Osteocyte (in vitro differentiated cells): ENCODE data around the gene GPC6. TPM values are rescaled to one million over a fixed set of nuclear protein-coding genes. Genes with fewer than 3 reads are reported as not detected.

Experiments
- DNase-seq: peaks from one replicate; pipeline ENCODE4 v3.0.0; 2021; ENCODE audit warnings: mixed read lengths; ENCODE audit not compliant: unreplicated experiment; ENCODE audit errors: extremely low spot score
- H3K27ac Mint-ChIP-seq: one replicate; pipeline ENCODE4 v1.8.0; 2021; ENCODE audit warnings: mild to moderate bottlenecking, mixed read lengths; ENCODE audit not compliant: unreplicated experiment
- H3K27me3 Mint-ChIP-seq: one replicate; pipeline ENCODE4 v1.8.0; 2021; ENCODE audit warnings: mixed read lengths; ENCODE audit not compliant: unreplicated experiment
- H3K36me3 Mint-ChIP-seq: one replicate; pipeline ENCODE4 v1.8.0; 2021; ENCODE audit warnings: mixed read lengths; ENCODE audit not compliant: unreplicated experiment
- H3K4me1 Mint-ChIP-seq: one replicate; pipeline ENCODE4 v1.8.0; 2021; ENCODE audit warnings: mixed read lengths; ENCODE audit not compliant: unreplicated experiment
- H3K4me3 Mint-ChIP-seq: one replicate; pipeline ENCODE4 v1.8.0; 2021; ENCODE audit warnings: mild to moderate bottlenecking, moderate library complexity, mixed read lengths; ENCODE audit not compliant: unreplicated experiment
- H3K9me3 Mint-ChIP-seq: one replicate; pipeline ENCODE4 v1.8.0; 2021; ENCODE audit warnings: mixed read lengths; ENCODE audit not compliant: unreplicated experiment
- total RNA-seq: library from RNA; stranded (reverse); gene quantifications from 2 replicates; pipeline ENCODE4 v1.2.1, GENCODE V29; 2021
- TF ChIP-seq, protein P1 (sequence below): fragments of 200-600 bp; sonication (generic); IDR thresholded peaks from 2 replicates; pipeline ENCODE4 v1.5.0; 2021; ENCODE audit warnings: antibody characterized with exemption, mild to moderate bottlenecking, moderate library complexity

Gene GPC6
- total RNA-seq, 1 donor from 2014 or later = 125 TPM

DNA sequence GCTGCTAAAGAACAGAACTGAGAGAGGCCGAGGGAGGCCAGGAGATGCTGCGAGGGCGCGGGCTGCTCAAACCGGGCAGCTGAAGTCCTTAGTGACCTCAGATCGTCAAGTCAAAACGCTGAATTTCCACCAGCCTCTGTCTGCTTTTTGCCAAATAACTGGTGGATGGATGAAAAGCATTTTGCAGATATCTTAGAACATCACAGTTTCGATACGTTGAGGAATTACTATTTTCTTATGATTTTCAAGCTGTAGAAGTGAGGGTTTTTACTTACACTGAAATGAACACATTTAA, 2.0 kb downstream of the GPC6 start:
- Mint-ChIP-seq H3K27me3 (no peaks in the 10 kb centered on the region), H3K9me3 (peaks cover 5% of the 10 kb centered on the region), H3K4me1 (peaks cover 54% of the 10 kb centered on the region), H3K36me3 (peaks cover 9% of the 10 kb centered on the region), H3K4me3 (peak overlapping the region; percentile 93), H3K27ac (peak overlapping the region; percentile 94)
- TF ChIP-seq, protein P1, sequence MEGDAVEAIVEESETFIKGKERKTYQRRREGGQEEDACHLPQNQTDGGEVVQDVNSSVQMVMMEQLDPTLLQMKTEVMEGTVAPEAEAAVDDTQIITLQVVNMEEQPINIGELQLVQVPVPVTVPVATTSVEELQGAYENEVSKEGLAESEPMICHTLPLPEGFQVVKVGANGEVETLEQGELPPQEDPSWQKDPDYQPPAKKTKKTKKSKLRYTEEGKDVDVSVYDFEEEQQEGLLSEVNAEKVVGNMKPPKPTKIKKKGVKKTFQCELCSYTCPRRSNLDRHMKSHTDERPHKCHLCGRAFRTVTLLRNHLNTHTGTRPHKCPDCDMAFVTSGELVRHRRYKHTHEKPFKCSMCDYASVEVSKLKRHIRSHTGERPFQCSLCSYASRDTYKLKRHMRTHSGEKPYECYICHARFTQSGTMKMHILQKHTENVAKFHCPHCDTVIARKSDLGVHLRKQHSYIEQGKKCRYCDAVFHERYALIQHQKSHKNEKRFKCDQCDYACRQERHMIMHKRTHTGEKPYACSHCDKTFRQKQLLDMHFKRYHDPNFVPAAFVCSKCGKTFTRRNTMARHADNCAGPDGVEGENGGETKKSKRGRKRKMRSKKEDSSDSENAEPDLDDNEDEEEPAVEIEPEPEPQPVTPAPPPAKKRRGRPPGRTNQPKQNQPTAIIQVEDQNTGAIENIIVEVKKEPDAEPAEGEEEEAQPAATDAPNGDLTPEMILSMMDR = no peak
- no peak for DNase-seq

DNA sequence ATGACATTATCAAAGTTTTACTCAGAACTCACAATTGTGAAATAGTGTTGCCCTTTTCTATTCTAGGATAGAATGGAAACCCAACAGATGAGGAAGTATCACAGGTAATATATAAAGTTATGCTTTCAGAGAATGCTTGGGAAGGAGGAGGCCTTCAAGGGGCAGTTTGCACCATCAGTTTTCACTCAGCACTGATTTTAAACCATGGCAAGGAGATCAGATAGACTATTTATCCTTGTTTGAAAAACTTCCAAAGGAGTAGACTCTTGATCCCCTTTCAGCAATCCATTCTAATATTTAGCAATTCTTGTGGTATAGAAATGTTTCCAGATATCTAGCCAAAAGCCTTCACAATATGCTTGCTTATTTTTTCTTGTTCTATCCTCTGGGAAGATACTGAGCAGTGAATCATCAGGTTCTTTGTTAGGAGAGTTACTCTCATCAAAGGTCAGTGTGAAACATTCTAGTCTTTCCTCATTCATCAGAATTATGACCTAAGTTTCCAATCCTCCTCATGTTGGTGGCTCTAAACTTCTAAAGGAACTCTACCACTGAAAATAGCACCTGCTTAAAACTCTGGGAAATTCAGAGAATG, 3.8 kb downstream of the GPC6 start:
- TF ChIP-seq, protein P1 = no peak
- DNase-seq = no peak
- H3K9me3 Mint-ChIP-seq = no peaks in the 10 kb centered on the region
- peak overlapping the region; percentile 94 for H3K27ac Mint-ChIP-seq
- H3K4me3 Mint-ChIP-seq = peak overlapping the region; percentile 93
- H3K4me1 Mint-ChIP-seq = peaks cover 55% of the 10 kb centered on the region
- peaks cover 13% of the 10 kb centered on the region for H3K36me3 Mint-ChIP-seq
- no peaks in the 10 kb centered on the region for H3K27me3 Mint-ChIP-seq

DNA sequence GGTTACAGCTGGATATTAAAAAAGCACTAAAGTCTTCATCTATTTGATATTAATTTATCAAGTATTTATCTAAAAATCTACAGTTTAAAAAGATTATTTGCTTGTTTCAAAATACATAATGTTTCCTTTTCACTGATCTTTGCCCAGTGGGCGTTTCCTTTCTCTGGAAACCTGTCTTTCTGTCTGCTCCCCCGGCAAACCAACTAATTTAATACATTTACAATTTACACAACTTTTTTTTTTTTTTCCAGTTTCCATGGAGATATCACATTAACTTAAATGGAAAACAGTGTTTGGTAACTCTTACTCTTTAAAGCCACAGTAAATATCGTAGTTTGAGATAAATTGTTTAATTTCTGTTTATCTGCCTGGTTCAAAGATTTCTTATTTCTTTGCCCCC, 5.3 kb downstream of the GPC6 start:
- peaks cover 50% of the 10 kb centered on the region for H3K4me1 Mint-ChIP-seq
- H3K27me3 Mint-ChIP-seq = no peaks in the 10 kb centered on the region
- TF ChIP-seq, protein P1 = no peak
- peaks cover 20% of the 10 kb centered on the region for H3K36me3 Mint-ChIP-seq
- peak overlapping the region; percentile 65 for H3K27ac Mint-ChIP-seq
- H3K4me3 Mint-ChIP-seq = peak overlapping the region; percentile 5
- peaks cover 3% of the 10 kb centered on the region for H3K9me3 Mint-ChIP-seq
- DNase-seq = no peak

DNA sequence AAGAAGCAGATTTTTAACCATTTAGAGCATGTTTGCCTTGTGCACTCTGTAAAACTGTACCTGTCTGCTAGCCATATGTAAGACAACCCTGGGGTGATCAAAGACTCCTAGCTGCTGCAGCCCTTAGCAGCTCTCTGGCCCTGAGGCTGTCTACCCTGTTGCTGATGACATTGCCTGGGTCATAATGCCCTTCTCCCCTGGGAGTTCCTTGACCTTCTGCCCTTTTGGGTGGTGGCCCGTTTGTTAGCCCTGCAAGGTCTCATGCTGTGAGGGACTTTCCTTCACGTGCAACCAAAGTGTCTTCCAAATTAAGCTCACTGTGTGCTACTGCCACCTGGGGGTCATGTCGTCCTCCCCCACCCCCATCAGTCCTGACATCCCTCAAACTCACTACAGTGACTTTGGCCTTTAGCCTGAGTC, 7.4 kb downstream of the GPC6 start:
- peaks cover 21% of the 10 kb centered on the region for H3K9me3 Mint-ChIP-seq
- DNase-seq = no peak
- no peak overlapping the region for H3K4me3 Mint-ChIP-seq
- peaks cover 38% of the 10 kb centered on the region for H3K36me3 Mint-ChIP-seq
- no peaks in the 10 kb centered on the region for H3K27me3 Mint-ChIP-seq
- TF ChIP-seq, protein P1 = peak; percentile 6
- peaks cover 50% of the 10 kb centered on the region for H3K4me1 Mint-ChIP-seq
- no peak overlapping the region for H3K27ac Mint-ChIP-seq

DNA sequence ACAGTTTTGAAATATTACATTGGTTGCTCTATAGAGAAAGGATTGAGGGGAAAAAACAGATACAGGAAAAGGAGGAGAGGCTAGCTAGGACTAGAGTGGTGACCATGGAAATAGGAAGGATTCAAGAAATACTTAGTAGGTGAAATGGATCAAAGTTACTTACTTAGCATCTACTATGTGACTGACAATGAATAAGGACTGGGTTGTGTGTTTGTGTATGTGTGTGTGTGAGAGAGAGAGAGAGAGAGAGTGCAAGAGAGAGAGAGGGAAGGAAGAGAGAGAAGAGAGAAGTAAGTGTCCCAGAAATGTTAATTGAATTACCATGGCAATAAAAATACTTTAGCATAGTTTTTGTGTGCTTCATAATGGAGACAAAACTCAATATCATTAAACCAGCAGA, 7.9 kb downstream of the GPC6 start:
- peaks cover 26% of the 10 kb centered on the region for H3K9me3 Mint-ChIP-seq
- DNase-seq = no peak
- H3K27ac Mint-ChIP-seq = no peak overlapping the region
- no peak overlapping the region for H3K4me3 Mint-ChIP-seq
- TF ChIP-seq, protein P1 = no peak
- no peaks in the 10 kb centered on the region for H3K27me3 Mint-ChIP-seq
- peaks cover 45% of the 10 kb centered on the region for H3K4me1 Mint-ChIP-seq
- peaks cover 41% of the 10 kb centered on the region for H3K36me3 Mint-ChIP-seq
